GM18508 (cell line): ENCODE data around the gene ARHGEF16.

Experiments used
- ATAC-seq: cut with Tn5 transposase; IDR thresholded peaks from one replicate; pipeline ENCODE4 v1.9.1; 2021; ENCODE audit warnings: moderate number of reproducible peaks; ENCODE audit not compliant: insufficient read depth, unreplicated experiment

ARHGEF16 gene

GRCh38 chr1:3495776-3496745 is 41.6 kb downstream of the ARHGEF16 start:
- ATAC-seq = no peak

- ATAC-seq = no peak
Measured at GRCh38 chr1:3496916-3497315, 42.5 kb downstream of the ARHGEF16 start.

- ATAC-seq = no peak
Measured at GRCh38 chr1:3497521-3497920, 43.1 kb downstream of the ARHGEF16 start.

- no peak for ATAC-seq
Measured at GRCh38 chr1:3498246-3498930, 43.9 kb downstream of the ARHGEF16 start.

- no peak for ATAC-seq
Measured at GRCh38 chr1:3498986-3499385, 44.5 kb downstream of the ARHGEF16 start.

GRCh38 chr1:3499611-3500010 is 45.1 kb downstream of the ARHGEF16 start:
- no peak for ATAC-seq

- no peak for ATAC-seq
Measured at GRCh38 chr1:3500265-3500835, 45.9 kb downstream of the ARHGEF16 start.

- ATAC-seq = no peak
Measured at GRCh38 chr1:3501437-3501836, 47.0 kb downstream of the ARHGEF16 start.

GRCh38 chr1:3501856-3502640 is 47.6 kb downstream of the ARHGEF16 start:
- no peak for ATAC-seq

- no peak for ATAC-seq
Measured at GRCh38 chr1:3502641-3503524, 48.4 kb downstream of the ARHGEF16 start.

GRCh38 chr1:3503525-3503886 is 49.0 kb downstream of the ARHGEF16 start:
- ATAC-seq = no peak

GRCh38 chr1:3504151-3504821 is 49.8 kb downstream of the ARHGEF16 start:
- ATAC-seq = no peak

GRCh38 chr1:3504822-3505153 is 50.3 kb downstream of the ARHGEF16 start:
- no peak for ATAC-seq

- ATAC-seq = no peak
Measured at GRCh38 chr1:3505161-3505560, 50.7 kb downstream of the ARHGEF16 start.

GRCh38 chr1:3506041-3506440 is 51.6 kb downstream of the ARHGEF16 start:
- ATAC-seq = no peak

- ATAC-seq = no peak
Measured at GRCh38 chr1:3506943-3507342, 52.5 kb downstream of the ARHGEF16 start.

- ATAC-seq = no peak
Measured at GRCh38 chr1:3507636-3508275, 53.3 kb downstream of the ARHGEF16 start.

- no peak for ATAC-seq
Measured at GRCh38 chr1:3508757-3509415, 54.4 kb downstream of the ARHGEF16 start.
